Fibroblast of lung (primary cell): ENCODE results near the gene SLAMF9.

Source experiments
- CTCF ChIP-seq, 2 donors: IDR thresholded peaks in 1 of 2; conservative IDR thresholded peaks in 1 of 2; 1 replicate in 1 of 2; 2 replicates in 1 of 2; pipeline ENCODE4 v1.5.1; 2011 to 2012; ENCODE audit warnings: low read length in 2 of 2, control low read depth in 1 of 2, inconsistent platforms in 1 of 2, low read depth in 1 of 2, mild to moderate bottlenecking in 1 of 2
- EZH2 ChIP-seq: IDR thresholded peaks from 2 replicates; pipeline ENCODE4 v1.5.1; 2012; ENCODE audit warnings: low read length, control low read depth, mild to moderate bottlenecking; ENCODE audit errors: missing control alignments

GRCh38 chr1:159931795-159932173, 22.3 kb downstream of the SLAMF9 start:
- TF ChIP-seq CTCF (conservative IDR thresholded peaks at IDR 0.05 in 1 of 2, IDR thresholded peaks at IDR 0.05 in 1 of 2; ENCODE audit: low read depth in 1 of 2, low read length in 2 of 2) (no peak), EZH2 (no peak)
